GM19395 (cell line): ENCODE results near the gene MUC12.
"Not testable (repeated sequence)": the region's sequence is repeated elsewhere in the genome, so short reads cannot be mapped to it uniquely, and the experiment has no call there.

ENCODE experiments used
- ATAC-seq: cut with Tn5 transposase; IDR thresholded peaks from one replicate; pipeline ENCODE4 v1.9.1; 2021; ENCODE audit warnings: mild to moderate bottlenecking, moderate library complexity; ENCODE audit not compliant: unreplicated experiment

The MUC12 gene

DNA sequence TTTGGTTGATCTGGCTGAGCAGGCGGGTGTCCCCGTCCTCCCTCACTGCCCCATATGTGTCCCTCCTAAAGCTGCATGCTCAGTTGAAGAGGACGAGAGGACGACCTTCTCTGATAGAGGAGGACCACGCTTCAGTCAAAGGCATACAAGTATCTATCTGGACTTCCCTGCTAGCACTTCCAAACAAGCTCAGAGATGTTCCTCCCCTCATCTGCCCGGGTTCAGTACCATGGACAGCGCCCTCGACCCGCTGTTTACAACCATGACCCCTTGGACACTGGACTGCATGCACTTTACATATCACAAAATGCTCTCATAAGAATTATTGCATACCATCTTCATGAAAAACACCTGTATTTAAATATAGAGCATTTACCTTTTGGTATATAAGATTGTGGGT is 89.0 kb downstream of the MUC12 start:
- no peak for ATAC-seq

GRCh38 chr7:101059620-101059942 is 90.2 kb downstream of the MUC12 start:
- no peak for ATAC-seq

DNA sequence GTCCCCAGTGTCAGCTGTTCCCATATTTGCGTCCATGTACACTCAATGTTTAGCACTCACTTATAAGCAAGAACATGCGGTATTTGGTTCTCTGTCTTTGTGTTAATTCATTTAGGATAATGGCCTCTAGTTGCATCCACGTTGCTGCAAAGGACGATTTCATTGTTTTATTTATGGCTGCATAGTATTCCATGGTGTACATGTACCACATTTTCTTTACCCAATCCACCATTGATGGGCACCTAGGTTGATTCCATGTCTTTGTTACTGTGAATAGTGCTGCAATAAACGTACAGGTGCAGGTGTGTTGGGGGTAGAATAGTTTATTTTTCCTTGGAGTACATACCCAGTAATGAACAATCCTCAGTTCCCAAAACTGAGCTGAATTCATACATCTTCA is 91.6 kb downstream of the MUC12 start:
- no peak for ATAC-seq

DNA sequence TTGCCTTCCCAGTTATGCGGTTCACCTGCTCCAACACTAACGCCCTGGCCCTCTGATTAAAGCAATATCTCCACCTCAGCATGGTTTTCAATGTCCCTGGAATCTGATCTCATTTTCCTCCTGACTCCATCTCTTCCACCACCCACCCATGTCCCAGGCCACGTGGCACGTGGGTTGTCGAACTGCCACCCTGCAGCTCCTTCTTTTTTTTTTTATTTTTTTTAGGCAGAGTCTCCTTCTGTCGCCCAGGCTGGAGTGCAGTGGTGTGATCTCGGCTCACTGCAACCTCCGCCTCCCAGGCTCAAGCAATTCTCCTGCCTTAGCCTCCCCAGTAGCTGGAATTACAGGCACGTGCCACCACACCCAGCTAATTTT is 94.8 kb downstream of the MUC12 start:
- ATAC-seq, result not testable (repeated sequence)

- not testable (repeated sequence) for ATAC-seq
Observed at GRCh38 chr7:101065162-101065561, 95.8 kb downstream of the MUC12 start.

DNA sequence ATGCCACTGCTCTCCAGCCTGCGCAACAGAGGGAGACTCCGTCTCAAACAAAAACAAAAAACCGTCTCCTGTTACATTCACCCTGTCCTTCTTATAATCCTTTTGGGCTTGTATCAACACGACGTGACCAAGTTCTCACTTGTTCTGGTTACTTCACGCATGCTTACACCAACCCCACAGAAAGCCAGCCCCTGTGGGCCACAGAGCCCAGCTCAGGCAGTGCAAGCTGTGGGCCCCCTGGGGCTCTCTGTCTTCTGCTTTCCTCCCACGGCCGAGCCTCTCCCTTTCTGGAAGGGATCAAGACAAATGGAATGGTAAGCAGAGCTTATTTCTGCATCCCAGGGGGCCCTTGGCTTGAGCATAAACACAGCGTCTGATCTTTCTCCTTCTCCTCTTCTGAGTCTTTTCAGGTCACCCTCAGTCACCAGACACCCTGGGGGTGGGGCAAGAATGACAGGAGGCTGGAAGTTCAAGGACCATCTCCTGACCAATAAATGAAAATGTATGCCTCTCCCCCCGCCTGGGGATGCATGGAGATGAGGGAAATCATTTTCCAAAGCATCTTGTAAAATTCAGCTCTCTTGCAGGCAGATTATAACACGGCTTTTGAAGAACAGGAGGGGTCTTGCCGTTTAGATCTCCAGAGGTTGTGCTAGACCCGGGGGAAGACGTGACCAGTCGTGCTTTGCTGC is 96.9 kb downstream of the MUC12 start:
- ATAC-seq, result no peak

GRCh38 chr7:101066833-101067177 is 97.4 kb downstream of the MUC12 start:
- ATAC-seq, result no peak

GRCh38 chr7:101068401-101068800 is 99.0 kb downstream of the MUC12 start:
- ATAC-seq, result no peak
